Smooth muscle cell (in vitro differentiated cells): ENCODE results near the gene CTNNA2. TPM values are rescaled to one million over a fixed set of nuclear protein-coding genes. Genes with fewer than 3 reads are reported as not detected.

ENCODE experiments used
- DNase-seq: peaks from one replicate; lab custom pipeline; 2025; ENCODE audit not compliant: unreplicated experiment; lab: John Stamatoyannopoulos, UW
- H2AFZ ChIP-seq: fragments of 200-600 bp; sonication (generic); 2 replicates; pipeline ENCODE4 v1.6.0; 2016; ENCODE audit warnings: antibody characterized with exemption, low read depth, mild to moderate bottlenecking
- H3F3A ChIP-seq: fragments of 200-600 bp; sonication (generic); 2 replicates; pipeline ENCODE4 v1.6.0; 2017; ENCODE audit warnings: antibody characterized with exemption, low read depth
- H3K27ac ChIP-seq: fragments of 200-600 bp; sonication (generic); 2 replicates; pipeline ENCODE4 v1.5.1; 2016; ENCODE audit warnings: low read depth, mild to moderate bottlenecking
- H3K27me3 ChIP-seq: fragments of 200-600 bp; sonication (generic); 2 replicates; pipeline ENCODE4 v1.6.1; 2016; ENCODE audit warnings: low read depth, mild to moderate bottlenecking
- H3K36me3 ChIP-seq: fragments of 200-600 bp; sonication (generic); 2 replicates; pipeline ENCODE4 v1.5.1; 2016; ENCODE audit warnings: low read depth
- H3K4me1 ChIP-seq: fragments of 200-600 bp; sonication (generic); 2 replicates; pipeline ENCODE4 v1.5.1; 2016; ENCODE audit warnings: low read depth
- H3K4me2 ChIP-seq: fragments of 200-600 bp; sonication (generic); 2 replicates; pipeline ENCODE4 v1.6.0; 2016; ENCODE audit warnings: mild to moderate bottlenecking
- H3K4me3 ChIP-seq: fragments of 200-600 bp; sonication (generic); 2 replicates; pipeline ENCODE4 v1.5.1; 2016; ENCODE audit warnings: mild to moderate bottlenecking
- H3K79me2 ChIP-seq: fragments of 200-600 bp; sonication (generic); 2 replicates; pipeline ENCODE4 v1.6.0; 2016; ENCODE audit warnings: low read depth, mild to moderate bottlenecking
- H3K9ac ChIP-seq: fragments of 200-600 bp; sonication (generic); 2 replicates; pipeline ENCODE4 v1.6.0; 2016; ENCODE audit warnings: low read depth
- H3K9me3 ChIP-seq: fragments of 200-600 bp; sonication (generic); replicated peaks from 2 replicates; pipeline ENCODE4 v1.5.1; 2016; ENCODE audit warnings: low read depth
- H4K20me1 ChIP-seq: fragments of 200-600 bp; sonication (generic); 2 replicates; pipeline ENCODE4 v1.6.0; 2016; ENCODE audit warnings: low read depth
- WGBS: methylation state at CpG from one replicate; pipeline ENCODE4 v1.1.7; 2016; ENCODE audit warnings: low lambda C conversion rate; 5-methylcytosine and 5-hydroxymethylcytosine counted together
- polyA plus RNA-seq: library from polyadenylated mRNA; unstranded; fragments of >200 nt; fragmentation: Nextera tagmentation; extraction: Ambion mirVana; gene quantifications from 2 replicates; pipeline ENCODE4 v1.2.1, GENCODE V29; 2016
- total RNA-seq: library from RNA; depleted of rRNA; stranded (reverse); fragments of >200 nt; gene quantifications from 2 replicates; pipeline ENCODE4 v1.2.3, GENCODE V29; 2014
- TF ChIP-seq, protein P1 (sequence below): fragments of 200-600 bp; sonication (generic); IDR thresholded peaks from 2 replicates; pipeline ENCODE4 v1.5.1; 2017; ENCODE audit warnings: borderline replicate concordance, mild to moderate bottlenecking, antibody characterized with exemption; ENCODE audit not compliant: insufficient read depth, poor library complexity, severe bottlenecking

Gene CTNNA2
- total and polyA plus RNA-seq, 2 experiments from 2014 or later = not detected

- H3K27me3 ChIP-seq = no peaks in the 10 kb centered on the region
- H2AFZ ChIP-seq = no peak overlapping the region
- no peaks in the 10 kb centered on the region for H3K36me3 ChIP-seq
- no peaks in the 10 kb centered on the region for H3K79me2 ChIP-seq
- H3K4me1 ChIP-seq = no peaks in the 10 kb centered on the region
- DNase-seq = no peak
- no peak overlapping the region for H3K27ac ChIP-seq
- no peaks in the 10 kb centered on the region for H3F3A ChIP-seq
- H3K9ac ChIP-seq = no peak overlapping the region
- no peak overlapping the region for H3K4me3 ChIP-seq
- WGBS = 60% methylated on average over 1 of the region's 1 CpG
- no peaks in the 10 kb centered on the region for H3K9me3 ChIP-seq
- TF ChIP-seq, protein P1, sequence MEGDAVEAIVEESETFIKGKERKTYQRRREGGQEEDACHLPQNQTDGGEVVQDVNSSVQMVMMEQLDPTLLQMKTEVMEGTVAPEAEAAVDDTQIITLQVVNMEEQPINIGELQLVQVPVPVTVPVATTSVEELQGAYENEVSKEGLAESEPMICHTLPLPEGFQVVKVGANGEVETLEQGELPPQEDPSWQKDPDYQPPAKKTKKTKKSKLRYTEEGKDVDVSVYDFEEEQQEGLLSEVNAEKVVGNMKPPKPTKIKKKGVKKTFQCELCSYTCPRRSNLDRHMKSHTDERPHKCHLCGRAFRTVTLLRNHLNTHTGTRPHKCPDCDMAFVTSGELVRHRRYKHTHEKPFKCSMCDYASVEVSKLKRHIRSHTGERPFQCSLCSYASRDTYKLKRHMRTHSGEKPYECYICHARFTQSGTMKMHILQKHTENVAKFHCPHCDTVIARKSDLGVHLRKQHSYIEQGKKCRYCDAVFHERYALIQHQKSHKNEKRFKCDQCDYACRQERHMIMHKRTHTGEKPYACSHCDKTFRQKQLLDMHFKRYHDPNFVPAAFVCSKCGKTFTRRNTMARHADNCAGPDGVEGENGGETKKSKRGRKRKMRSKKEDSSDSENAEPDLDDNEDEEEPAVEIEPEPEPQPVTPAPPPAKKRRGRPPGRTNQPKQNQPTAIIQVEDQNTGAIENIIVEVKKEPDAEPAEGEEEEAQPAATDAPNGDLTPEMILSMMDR = no peak
- H4K20me1 ChIP-seq = no peaks in the 10 kb centered on the region
- H3K4me2 ChIP-seq = no peak overlapping the region
Observed at GRCh38 chr2:80164375-80164774, 651.5 kb downstream of the CTNNA2 start.

- Histone ChIP-seq H3K4me3 (no peak overlapping the region), H3K36me3 (no peaks in the 10 kb centered on the region), H3F3A (no peaks in the 10 kb centered on the region), H4K20me1 (no peaks in the 10 kb centered on the region), H3K9me3 (no peaks in the 10 kb centered on the region), H3K9ac (no peak overlapping the region), H3K4me1 (no peaks in the 10 kb centered on the region), H3K27me3 (no peaks in the 10 kb centered on the region), H3K79me2 (no peaks in the 10 kb centered on the region), H2AFZ (no peak overlapping the region), H3K27ac (no peak overlapping the region), H3K4me2 (no peak overlapping the region)
- no peak for DNase-seq
- TF ChIP-seq, protein P1 = no peak
- WGBS = 60% methylated on average over 3 of the region's 3 CpGs
Observed at GRCh38 chr2:80166483-80167171, 653.8 kb downstream of the CTNNA2 start.

- H4K20me1 ChIP-seq = no peaks in the 10 kb centered on the region
- H3K9me3 ChIP-seq = no peaks in the 10 kb centered on the region
- no peak for DNase-seq
- no peak overlapping the region for H2AFZ ChIP-seq
- no peaks in the 10 kb centered on the region for H3K36me3 ChIP-seq
- 70% methylated on average over 1 of the region's 1 CpG for WGBS
- no peak overlapping the region for H3K27ac ChIP-seq
- no peaks in the 10 kb centered on the region for H3K27me3 ChIP-seq
- no peaks in the 10 kb centered on the region for H3F3A ChIP-seq
- no peak overlapping the region for H3K9ac ChIP-seq
- no peaks in the 10 kb centered on the region for H3K4me1 ChIP-seq
- H3K4me2 ChIP-seq = no peak overlapping the region
- no peak overlapping the region for H3K4me3 ChIP-seq
- H3K79me2 ChIP-seq = no peaks in the 10 kb centered on the region
- TF ChIP-seq, protein P1 = no peak
Observed at GRCh38 chr2:80167284-80167808, 654.5 kb downstream of the CTNNA2 start.

DNA sequence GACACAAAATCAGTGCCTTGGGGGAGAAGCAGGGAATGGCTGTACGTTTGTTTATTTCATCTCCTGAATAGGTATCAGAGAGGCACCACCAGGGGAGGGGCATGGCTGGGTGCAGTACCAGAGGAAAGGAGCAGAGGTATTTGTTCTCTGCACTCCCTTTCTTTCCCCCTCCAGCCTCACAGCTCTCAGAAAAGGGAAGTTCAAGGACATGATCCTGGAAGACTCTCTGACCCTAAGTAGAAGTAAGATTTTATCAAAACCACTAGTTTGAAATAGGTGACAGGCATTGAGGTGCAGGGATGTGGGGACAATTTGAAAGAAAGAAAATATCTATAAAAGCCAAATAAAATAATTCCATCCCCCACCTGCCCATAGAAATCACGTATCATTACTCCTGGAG is 655.2 kb downstream of the CTNNA2 start:
- H3K4me3 ChIP-seq = no peak overlapping the region
- no peaks in the 10 kb centered on the region for H3F3A ChIP-seq
- no peak for DNase-seq
- H4K20me1 ChIP-seq = no peaks in the 10 kb centered on the region
- TF ChIP-seq, protein P1 = no peak
- H3K9ac ChIP-seq = no peak overlapping the region
- 85% methylated on average over 2 of the region's 2 CpGs for WGBS
- H2AFZ ChIP-seq = no peak overlapping the region
- no peaks in the 10 kb centered on the region for H3K36me3 ChIP-seq
- no peaks in the 10 kb centered on the region for H3K79me2 ChIP-seq
- H3K27ac ChIP-seq = no peak overlapping the region
- no peaks in the 10 kb centered on the region for H3K9me3 ChIP-seq
- no peaks in the 10 kb centered on the region for H3K27me3 ChIP-seq
- H3K4me1 ChIP-seq = no peaks in the 10 kb centered on the region
- H3K4me2 ChIP-seq = no peak overlapping the region
